ENCODE data around the gene CYGB.
"Not testable (repeated sequence)": the region's sequence is repeated elsewhere in the genome, so short reads cannot be mapped to it uniquely, and the experiment has no call there.

Gene CYGB

DNA sequence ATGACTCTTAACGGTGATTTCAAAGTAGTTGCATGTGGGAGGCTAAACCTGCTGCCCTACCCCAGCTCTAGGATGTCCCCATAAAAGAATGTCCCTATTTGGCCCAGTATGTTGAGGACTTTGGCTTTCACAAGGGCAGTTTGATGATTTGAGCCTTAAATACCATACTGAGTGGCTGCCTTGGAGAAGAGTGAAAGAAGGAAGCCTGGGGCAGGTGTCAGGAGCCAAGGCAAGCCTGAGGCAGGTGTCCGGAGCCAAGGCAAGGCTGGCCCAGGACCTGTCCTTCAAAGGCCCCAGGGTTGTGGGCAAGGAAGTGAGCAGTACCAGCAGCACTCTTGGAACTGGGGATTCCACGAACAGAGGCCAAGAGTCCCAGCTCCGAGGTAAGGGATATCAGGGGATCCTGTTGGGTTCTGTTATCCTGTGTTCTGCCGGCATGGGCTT is 29.5 kb upstream of the CYGB start:
- peak; percentile 63 for DNase-seq

DNA sequence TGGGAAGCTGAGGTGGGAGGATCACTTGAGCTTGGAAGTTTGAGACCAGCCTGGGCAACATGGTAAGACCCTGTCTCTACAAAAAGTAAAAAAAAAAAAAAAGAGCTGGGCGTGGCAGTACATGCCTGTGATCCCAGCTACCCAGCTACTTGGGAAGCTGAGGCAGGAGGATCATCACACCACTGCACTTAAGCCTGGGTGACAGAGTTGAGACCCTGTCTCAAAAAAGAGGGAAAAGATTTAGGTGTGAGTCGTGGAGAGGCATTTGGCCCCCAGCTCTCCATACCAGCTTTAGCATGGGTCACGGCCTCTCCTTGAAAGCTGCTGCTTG is 29.1 kb upstream of the CYGB start:
- no peak for DNase-seq

- no peak for DNase-seq
Measured at GRCh38 chr17:76565728-76566612, 28.5 kb upstream of the CYGB start.

- peak; percentile 68 for DNase-seq
Measured at GRCh38 chr17:76564991-76565727, 27.6 kb upstream of the CYGB start.

DNA sequence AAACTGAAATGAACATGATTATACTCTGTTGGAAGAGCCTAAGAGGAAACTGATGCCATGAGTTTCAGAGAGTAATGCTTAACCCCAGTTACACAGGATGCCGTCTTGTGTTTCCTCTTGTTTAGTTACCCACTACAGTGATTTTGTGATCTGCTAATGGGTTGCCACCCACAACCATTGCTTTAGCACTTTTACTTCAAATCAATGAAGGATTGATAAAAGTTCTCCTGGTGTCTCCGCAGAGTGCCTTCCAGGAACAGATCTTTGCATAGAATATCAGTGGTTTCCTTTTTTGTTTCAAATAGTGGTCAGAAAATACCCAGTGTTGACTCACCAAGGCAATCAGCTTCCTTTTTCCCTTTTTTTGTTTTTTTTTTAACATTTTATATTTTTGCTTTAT is 25.9 kb upstream of the CYGB start:
- not testable (repeated sequence) for DNase-seq

DNA sequence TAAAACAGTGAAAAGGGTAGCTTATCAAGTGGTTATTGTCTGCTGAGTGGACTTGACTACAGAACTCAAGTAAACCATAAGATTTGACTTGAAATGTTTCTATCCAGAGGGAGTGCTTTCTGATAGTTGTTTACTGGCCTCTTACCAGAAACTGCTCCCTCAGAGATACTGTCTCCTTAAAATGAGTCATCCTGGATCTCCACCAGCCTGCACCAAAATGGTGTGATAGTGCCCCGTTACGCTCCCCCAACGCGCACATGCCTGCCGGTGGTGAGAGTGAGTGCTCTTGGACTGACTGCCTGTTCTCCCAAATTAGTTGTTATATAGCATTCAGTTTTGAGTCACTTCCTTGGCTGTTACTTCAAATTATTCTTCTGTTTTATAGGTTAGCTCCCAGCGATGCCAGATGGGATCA is 25.2 kb upstream of the CYGB start:
- no peak for DNase-seq

GRCh38 chr17:76561799-76562268 is 24.3 kb upstream of the CYGB start:
- no peak for DNase-seq

DNA sequence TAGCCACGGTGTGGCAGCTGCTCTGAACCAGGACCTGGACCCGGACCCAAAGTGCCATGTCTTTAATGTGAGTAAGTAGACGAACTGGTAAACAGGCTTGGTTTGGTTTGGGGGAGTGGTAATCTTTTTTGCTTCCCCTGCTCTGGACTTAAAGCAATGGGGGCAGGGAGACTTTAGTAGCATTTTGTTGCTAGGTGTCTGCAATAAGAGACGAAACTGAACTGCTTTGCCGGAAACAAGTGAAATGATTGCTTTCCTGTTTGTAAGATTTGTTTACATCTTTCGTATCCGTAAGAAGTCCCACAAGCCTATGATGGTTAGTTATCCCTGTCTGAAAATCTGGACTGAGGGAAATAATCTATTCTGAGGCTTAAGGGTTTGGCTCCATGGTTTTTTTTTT is 23.8 kb upstream of the CYGB start:
- DNase-seq: no peak

- no peak for DNase-seq
Measured at GRCh38 chr17:76560877-76561221, 23.3 kb upstream of the CYGB start.

DNA sequence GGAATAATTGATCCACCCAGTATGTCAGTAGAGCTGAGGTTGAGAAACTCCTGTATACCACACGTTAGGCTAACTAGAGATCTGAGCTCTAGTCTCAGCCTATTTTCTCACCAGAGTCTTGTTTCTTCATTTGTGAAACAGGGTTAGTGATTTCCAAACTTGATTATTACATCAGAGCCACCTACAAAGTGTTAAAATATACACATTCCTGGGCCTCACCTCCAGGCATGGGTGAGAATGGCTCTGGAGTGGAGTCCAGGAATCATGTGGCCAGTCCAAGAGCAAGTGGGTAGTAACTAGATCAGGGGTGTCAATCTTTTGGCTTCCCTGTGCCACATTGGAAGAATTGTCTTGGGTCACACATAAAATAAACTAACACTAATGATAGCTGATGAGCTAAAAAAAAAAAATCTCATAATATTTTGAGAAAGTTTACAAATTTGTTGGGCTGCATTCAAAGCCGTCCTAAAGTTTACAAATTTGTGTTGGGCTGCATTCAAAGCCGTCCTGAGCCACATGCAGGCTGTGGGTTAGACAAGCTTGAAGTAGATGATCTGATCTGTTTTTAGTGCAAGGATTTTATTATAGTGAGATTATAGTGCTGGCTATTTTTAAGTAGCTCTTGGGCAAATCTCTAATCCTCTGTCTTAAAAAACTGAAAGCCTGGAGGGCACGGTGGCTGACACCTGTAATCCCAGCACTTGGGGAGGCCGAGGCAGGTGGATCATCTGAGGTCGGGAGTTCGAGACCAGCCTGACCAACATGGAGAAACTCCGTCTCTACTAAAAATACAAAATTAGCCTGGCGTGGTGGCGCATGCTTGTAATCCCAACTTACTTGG is 22.7 kb upstream of the CYGB start:
- DNase-seq: peak; percentile 39

DNA sequence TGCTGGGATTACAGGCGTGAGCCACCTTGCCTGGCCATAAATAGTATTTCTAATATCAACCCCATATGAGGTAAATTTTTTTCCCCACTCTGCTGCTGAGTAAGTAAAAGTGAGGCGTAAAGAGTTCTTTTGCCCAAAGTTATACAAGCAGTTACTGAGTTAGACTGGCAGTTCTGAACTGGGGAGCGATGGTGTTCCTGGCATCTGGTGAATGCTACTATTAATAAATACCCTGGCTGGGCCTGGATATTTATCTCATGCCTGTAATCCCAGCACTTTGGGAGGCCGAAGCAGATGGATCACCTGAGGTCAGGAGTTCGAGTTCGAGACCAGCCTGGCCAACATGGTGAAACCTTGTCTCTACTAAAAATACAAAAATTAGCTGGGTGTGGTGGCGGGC is 22.0 kb upstream of the CYGB start:
- DNase-seq: not testable (repeated sequence)

DNA sequence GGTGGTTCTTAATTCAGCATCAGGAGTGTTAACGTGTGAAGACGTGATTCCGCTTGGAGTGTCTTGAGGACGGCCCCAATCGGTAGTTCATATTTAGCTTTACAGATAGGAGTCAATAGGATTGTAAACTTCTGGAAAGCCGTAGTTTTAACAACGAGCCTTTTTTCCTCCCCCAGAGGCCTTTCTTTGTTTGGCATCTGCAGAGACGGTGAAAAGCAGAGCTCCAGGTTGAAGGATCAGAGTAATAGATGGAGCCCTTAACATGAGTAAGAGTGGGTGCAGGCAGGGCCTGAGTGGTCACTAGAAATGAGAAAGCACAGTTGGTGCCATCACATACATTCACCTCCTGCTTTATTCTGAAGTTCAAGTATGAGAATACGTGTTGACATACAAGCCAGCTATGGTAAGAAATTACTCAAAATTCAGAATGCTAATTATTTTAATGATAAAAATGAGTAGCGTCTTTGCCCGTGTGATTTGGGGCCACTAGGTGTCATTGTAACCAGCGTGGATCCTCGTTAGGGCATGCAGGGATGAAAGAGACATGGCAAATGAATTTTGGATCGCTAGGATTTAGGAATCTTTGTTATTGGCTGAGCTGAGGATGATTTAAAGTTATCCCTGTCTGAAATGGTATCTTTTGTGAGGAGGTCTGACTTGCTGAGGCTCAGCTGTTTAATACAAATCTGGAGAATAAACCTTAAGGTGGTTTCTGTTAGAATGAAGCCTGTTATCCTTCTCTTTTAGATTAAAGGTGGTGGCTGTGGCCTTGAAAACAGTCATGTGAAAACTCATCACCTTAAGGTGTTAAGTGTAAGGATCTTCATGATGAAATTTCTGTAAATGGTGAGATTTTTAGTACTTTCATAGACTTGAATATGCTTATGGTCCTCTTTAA is 20.9 kb upstream of the CYGB start:
- DNase-seq: peak; percentile 64

DNA sequence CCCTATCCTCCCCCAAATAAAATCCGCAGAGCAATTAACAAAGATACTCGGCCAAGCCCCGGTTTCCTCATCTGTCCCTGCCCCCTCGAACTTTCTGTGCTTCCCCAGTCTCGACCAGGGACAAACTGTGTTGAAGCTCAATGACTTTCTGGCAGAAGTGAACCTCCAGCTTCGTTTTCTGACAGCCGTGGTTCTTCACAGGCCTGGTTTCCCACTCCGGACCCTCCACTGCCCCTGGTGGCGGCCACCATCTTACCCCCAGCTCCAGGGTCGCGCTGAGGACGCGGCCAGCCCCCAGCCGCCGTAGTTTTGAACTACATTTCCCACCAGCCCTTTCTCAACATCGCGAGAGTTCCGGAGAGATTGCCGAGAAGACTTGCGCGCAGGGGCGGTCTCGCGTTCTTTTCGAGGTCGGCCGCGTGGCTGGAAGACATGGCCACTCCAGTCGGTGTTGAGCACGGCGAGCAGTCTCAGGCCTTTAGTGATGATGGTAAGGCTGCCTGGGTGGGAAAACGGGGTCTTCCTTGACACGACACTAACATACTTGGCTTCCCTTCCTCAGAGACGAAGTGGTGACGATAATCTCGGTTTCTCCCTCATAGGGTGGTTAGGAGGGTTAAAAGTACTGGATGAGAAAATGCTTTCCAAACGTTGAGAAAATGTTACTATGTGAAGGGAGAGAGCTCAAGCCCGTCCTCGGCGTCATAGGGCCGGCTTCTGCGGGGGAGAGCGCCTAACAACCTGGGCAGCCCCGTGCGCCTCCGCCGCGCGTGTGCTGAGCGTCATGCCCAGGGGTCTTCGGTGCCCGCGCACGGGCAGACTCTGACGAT is 20.1 kb upstream of the CYGB start:
- peak; percentile 99 for DNase-seq

- no peak for DNase-seq
Measured at GRCh38 chr17:76556765-76557367, 19.4 kb upstream of the CYGB start.

- no peak for DNase-seq
Measured at GRCh38 chr17:76554131-76554530, 16.6 kb upstream of the CYGB start.

GRCh38 chr17:76553178-76553908 is 15.8 kb upstream of the CYGB start:
- DNase-seq: no peak

GRCh38 chr17:76551685-76552084 is 14.2 kb upstream of the CYGB start:
- no peak for DNase-seq

GRCh38 chr17:76550712-76551615 is 13.5 kb upstream of the CYGB start:
- no peak for DNase-seq

GRCh38 chr17:76549539-76549938 is 12.0 kb upstream of the CYGB start:
- no peak for DNase-seq

Data from NCI-H82 (cell line).